ENCODE data around the gene PRKD1.
"Not testable (repeated sequence)": the region's sequence is repeated elsewhere in the genome, so short reads cannot be mapped to it uniquely, and the experiment has no call there.

Gene PRKD1

GRCh38 chr14:29734732-29735131, 192.9 kb downstream of the PRKD1 start:
- no peak for DNase-seq

GRCh38 chr14:29726560-29727331, 200.9 kb downstream of the PRKD1 start:
- not testable (repeated sequence) for DNase-seq

- DNase-seq: no peak
These were observed 202.7 kb downstream of the PRKD1 start for GRCh38 chr14:29724991-29725390.

- no peak for DNase-seq
These were observed 204.8 kb downstream of the PRKD1 start for GRCh38 chr14:29722831-29723230.

GRCh38 chr14:29721586-29721985, 206.1 kb downstream of the PRKD1 start:
- no peak for DNase-seq

GRCh38 chr14:29717901-29718300, 209.7 kb downstream of the PRKD1 start:
- DNase-seq: no peak

GRCh38 chr14:29716150-29716549, 211.5 kb downstream of the PRKD1 start:
- no peak for DNase-seq

GRCh38 chr14:29712601-29713000, 215.0 kb downstream of the PRKD1 start:
- peak; percentile 40 for DNase-seq

GRCh38 chr14:29710015-29710414, 217.6 kb downstream of the PRKD1 start:
- DNase-seq: no peak

- DNase-seq: no peak
These were observed 218.2 kb downstream of the PRKD1 start for GRCh38 chr14:29709490-29709889.

GRCh38 chr14:29706700-29707099, 220.9 kb downstream of the PRKD1 start:
- no peak for DNase-seq

GRCh38 chr14:29705801-29706200, 221.8 kb downstream of the PRKD1 start:
- DNase-seq: no peak

GRCh38 chr14:29689597-29689996, 238.1 kb downstream of the PRKD1 start:
- not testable (repeated sequence) for DNase-seq

- no peak for DNase-seq
These were observed 239.8 kb downstream of the PRKD1 start for GRCh38 chr14:29687866-29688265.

GRCh38 chr14:29687071-29687765, 240.4 kb downstream of the PRKD1 start:
- no peak for DNase-seq

- DNase-seq: no peak
These were observed 242.7 kb downstream of the PRKD1 start for GRCh38 chr14:29684926-29685325.

GRCh38 chr14:29682789-29683188, 244.9 kb downstream of the PRKD1 start:
- no peak for DNase-seq

- DNase-seq: no peak
These were observed 246.3 kb downstream of the PRKD1 start for GRCh38 chr14:29681316-29681715.

- DNase-seq: no peak
These were observed 252.9 kb downstream of the PRKD1 start for GRCh38 chr14:29674566-29675285.

GRCh38 chr14:29672831-29673230, 254.8 kb downstream of the PRKD1 start:
- DNase-seq: no peak

- no peak for DNase-seq
These were observed 256.6 kb downstream of the PRKD1 start for GRCh38 chr14:29671034-29671433.

- no peak for DNase-seq
These were observed 259.4 kb downstream of the PRKD1 start for GRCh38 chr14:29668201-29668600.

- DNase-seq: no peak
These were observed 263.1 kb downstream of the PRKD1 start for GRCh38 chr14:29664515-29664914.

- no peak for DNase-seq
These were observed 264.3 kb downstream of the PRKD1 start for GRCh38 chr14:29663281-29663801.
